IMR-90 (cell line): ENCODE data around the gene MACF1. TPM values are rescaled to one million over a fixed set of nuclear protein-coding genes. Genes with fewer than 3 reads are reported as not detected.
A peak's percentile ranks its signal among the peaks of the same experiment; 100 is the strongest.

Experiments used
- ATAC-seq: fragments of 200-7000 bp; cut with Tn5 transposase; 2 replicates; pipeline ENCODE4 v1.9.1; 2020; ENCODE audit warnings: low read depth, mild to moderate bottlenecking, moderate library complexity
- BruUV-seq: library from RNA; stranded (reverse); fragments of 400-500 nt; replicated peaks from 2 replicates; lab custom pipeline; 2021; lab: Mats Ljungman, UMichigan
- CTCF ChIA-PET: fragments of 300-600 bp; formaldehyde crosslinking; extraction: SDS; loops from one replicate; lab custom pipeline; 2021; ENCODE audit warnings: antibody characterized with exemption; lab: Yijun Ruan, JAX
- POLR2A ChIA-PET: fragments of 300-600 bp; sonication (Branson Sonifier 250); formaldehyde crosslinking; loops from one replicate; lab custom pipeline; 2022; ENCODE audit warnings: antibody characterized with exemption; ENCODE audit not compliant: unreplicated experiment; lab: Charles Lee
- DNase-seq: peaks from one replicate; pipeline ENCODE4 v3.0.0; 2013
- H2AFZ ChIP-seq: replicated peaks from 2 replicates; pipeline ENCODE3; 2013; ENCODE audit warnings: low read length, mild to moderate bottlenecking; ENCODE audit not compliant: poor library complexity
- H2AK5ac ChIP-seq: 2 replicates; pipeline ENCODE4 v1.6.1; 2013; ENCODE audit warnings: low read depth, low read length, inconsistent platforms
- H2AK9ac ChIP-seq: replicated peaks from 2 replicates; pipeline ENCODE3; 2013; ENCODE audit warnings: mild to moderate bottlenecking, low read depth, low read length, moderate library complexity; ENCODE audit not compliant: poor library complexity
- H2BK120ac ChIP-seq: 2 replicates; pipeline ENCODE4 v1.6.1; 2013; ENCODE audit warnings: low read depth, low read length, inconsistent platforms
- H2BK15ac ChIP-seq: 3 replicates; pipeline ENCODE4 v1.6.1; 2013; ENCODE audit warnings: low read depth, low read length, inconsistent platforms
- H2BK20ac ChIP-seq: 2 replicates; pipeline ENCODE4 v1.6.1; 2013; ENCODE audit warnings: low read depth, mild to moderate bottlenecking, inconsistent platforms, low read length, moderate library complexity
- H2BK5ac ChIP-seq: 2 replicates; pipeline ENCODE4 v1.6.1; 2013; ENCODE audit warnings: mild to moderate bottlenecking, low read depth, low read length, inconsistent platforms; ENCODE audit not compliant: poor library complexity, severe bottlenecking
- H3K14ac ChIP-seq: replicated peaks from 2 replicates; pipeline ENCODE4 v1.6.1; 2013; ENCODE audit warnings: low read depth, low read length, inconsistent platforms
- H3K18ac ChIP-seq: 2 replicates; pipeline ENCODE4 v1.6.1; 2013; ENCODE audit warnings: low read depth, low read length, control low read depth
- H3K23ac ChIP-seq: 2 replicates; pipeline ENCODE4 v1.6.1; 2013; ENCODE audit warnings: low read depth, low read length, inconsistent platforms
- H3K27ac ChIP-seq: 2 replicates; pipeline ENCODE4 v1.5.1; 2013; ENCODE audit warnings: mild to moderate bottlenecking, control low read depth, low read length; ENCODE audit not compliant: insufficient read depth
- H3K27me3 ChIP-seq: 2 replicates; pipeline ENCODE4 v1.6.1; 2013; ENCODE audit warnings: low read length; ENCODE audit not compliant: control insufficient read depth, insufficient read depth
- H3K36me3 ChIP-seq: 2 replicates; pipeline ENCODE4 v1.6.1; 2013; ENCODE audit warnings: low read length, mixed read lengths; ENCODE audit not compliant: control insufficient read depth, insufficient read depth
- H3K4ac ChIP-seq: 2 replicates; pipeline ENCODE4 v1.6.1; 2013; ENCODE audit warnings: low read depth, low read length, inconsistent platforms
- H3K4me1 ChIP-seq: 2 replicates; pipeline ENCODE4 v1.6.1; 2013; ENCODE audit warnings: low read length, mixed read lengths; ENCODE audit not compliant: control insufficient read depth, insufficient read depth
- H3K4me2 ChIP-seq: 2 replicates; pipeline ENCODE4 v1.6.1; 2013; ENCODE audit warnings: low read depth, mild to moderate bottlenecking, control low read depth, low read length, moderate library complexity
- H3K4me3 ChIP-seq: 2 replicates; pipeline ENCODE4 v1.5.1; 2013; ENCODE audit warnings: low read depth, mild to moderate bottlenecking, control low read depth, low read length, moderate library complexity; ENCODE audit not compliant: insufficient read depth
- H3K56ac ChIP-seq: 2 replicates; pipeline ENCODE4 v1.6.1; 2013; ENCODE audit warnings: low read length, inconsistent platforms; ENCODE audit not compliant: insufficient read depth; ENCODE audit errors: extremely low read depth
- H3K79me1 ChIP-seq, 2 experiments: 2 replicates each; pipeline ENCODE4 v1.6.1; 2013; ENCODE audit warnings: low read length in 2 of 2, inconsistent platforms in 1 of 2, low read depth in 1 of 2
- H3K9ac ChIP-seq: 2 replicates; pipeline ENCODE4 v1.6.1; 2013; ENCODE audit warnings: low read depth, low read length, control low read depth
- H3K9me1 ChIP-seq: 2 replicates; pipeline ENCODE4 v1.6.1; 2013; ENCODE audit warnings: low read length, inconsistent platforms; ENCODE audit not compliant: insufficient read depth
- H3K9me3 ChIP-seq: 2 replicates; pipeline ENCODE4 v1.6.1; 2013; ENCODE audit warnings: low read length; ENCODE audit not compliant: control insufficient read depth, insufficient read depth
- H4K20me1 ChIP-seq: 2 replicates; pipeline ENCODE4 v1.6.1; 2013; ENCODE audit warnings: low read length, inconsistent platforms; ENCODE audit not compliant: insufficient read depth
- H4K5ac ChIP-seq: 2 replicates; pipeline ENCODE4 v1.6.1; 2013; ENCODE audit warnings: mild to moderate bottlenecking, low read depth, low read length, control low read depth
- H4K8ac ChIP-seq, 2 experiments: 2 replicates each; pipeline ENCODE4 v1.6.1; 2013; ENCODE audit warnings: low read depth in 2 of 2, low read length in 2 of 2, control low read depth in 1 of 2, inconsistent platforms in 1 of 2
- H4K91ac ChIP-seq: 2 replicates; pipeline ENCODE4 v1.6.1; 2013; ENCODE audit warnings: low read depth, low read length, inconsistent platforms; ENCODE audit not compliant: insufficient read depth
- CEBPB ChIP-seq: IDR thresholded peaks from 2 replicates; pipeline ENCODE4 v1.6.1; 2012; ENCODE audit warnings: low read depth, low read length, improper control_type of control experiment
- CTCF ChIP-seq: conservative IDR thresholded peaks from 2 replicates; pipeline ENCODE4 v1.5.1; 2012; ENCODE audit warnings: mild to moderate bottlenecking, low read depth, low read length, improper control_type of control experiment
- NFE2L2 ChIP-seq: fragments of 150-350 bp; IDR thresholded peaks from 2 replicates; pipeline ENCODE4 v1.6.1; 2016; ENCODE audit warnings: low read depth, mild to moderate bottlenecking, low read length
- WGBS, 2 experiments: methylation state at CpG; one replicate each; pipeline versions ENCODE4 v1.1.5 to v1.1.7; 2013; ENCODE audit warnings: missing lambda C conversion rate in 2 of 2; ENCODE audit not compliant: insufficient read length in 1 of 2; ENCODE audit errors: extremely low coverage in 2 of 2; 5-methylcytosine and 5-hydroxymethylcytosine counted together
- dilution Hi-C: fragments of 300-500 bp; cut with HindIII; formaldehyde crosslinking; loops from one replicate; pipeline ENCODE4 v1.14.3; 2018; ENCODE audit warnings: low sequenced_read_pairs; ENCODE audit not compliant: unreplicated experiment
- in situ Hi-C: fragments of 300-500 bp; cut with MboI; formaldehyde crosslinking; loops from 3 replicates; pipeline ENCODE4 v1.14.3; 2019; ENCODE audit warnings: low sequenced_read_pairs, inconsistent platforms, mixed read lengths
- intact Hi-C: fragments of 100-400 bp; cut with micrococcal nuclease; formaldehyde crosslinking; loops from 2 replicates; pipeline ENCODE4 v1.10.0; 2022
- polyA plus RNA-seq, 3 experiments: library from polyadenylated mRNA; depleted of rRNA; stranded (reverse); fragments of >200 nt; gene quantifications; 2 replicates each; pipeline ENCODE4 v1.2.3, GENCODE V29; 2012; ENCODE audit warnings: low replicate concordance in 1 of 3
- total RNA-seq: library from RNA; depleted of rRNA; stranded (reverse); fragments of >200 nt; gene quantifications from 2 replicates; pipeline ENCODE4 v1.2.3, GENCODE V29; 2012

The MACF1 gene
- total and polyA plus RNA-seq, 2 of the 4 experiments (the other 2 are of a cell fraction) = 67.6 to 369 TPM

- Histone ChIP-seq H2BK5ac (peak overlapping the region; percentile 91), H4K91ac (peak overlapping the region; percentile 79), H3K9me3 (no peaks in the 10 kb centered on the region), H3K9me1 (peaks cover 4% of the 10 kb centered on the region; the same call in 1 of the 2 replicates), H4K20me1 (peaks cover 25% of the 10 kb centered on the region), H2AK5ac (peak overlapping the region; percentile 41; the same call in 1 of the 2 replicates), H3K27ac (peak overlapping the region; percentile 99), H2BK20ac (peak overlapping the region; percentile 64), H3K4me2 (peak overlapping the region; percentile 60; the same call in 1 of the 2 replicates), H4K5ac (peak overlapping the region; percentile 61; the same call in 1 of the 2 replicates), H3K56ac (peak overlapping the region; percentile 89), H3K14ac (peak overlapping the region; percentile 84), H3K79me1 (peaks cover 28 to 72% of the 10 kb centered on the region in 2 experiments), H2AFZ (no peak overlapping the region), H4K8ac (peak overlapping the region; percentile 77 to 95), H3K36me3 (no peaks in the 10 kb centered on the region; the same call in 1 of the 2 replicates), H2AK9ac (no peak overlapping the region), H3K23ac (peak overlapping the region; percentile 98), H3K18ac (peak overlapping the region; percentile 85), H3K4ac (peak overlapping the region; percentile 95), H3K4me1 (peaks cover 24% of the 10 kb centered on the region), H2BK15ac (peak overlapping the region; percentile 41; the same call in 2 of the 3 replicates), H2BK120ac (peak overlapping the region; percentile 92), H3K27me3 (no peaks in the 10 kb centered on the region), H3K9ac (peak overlapping the region; percentile 95; the same call in 1 of the 2 replicates), H3K4me3 (no peak overlapping the region)
- dilution Hi-C loops (no loop called here), in situ Hi-C loops (no loop called here), intact Hi-C loops (loop anchor here (5.0 kb wide), 1 partner anchor 214 kb away; no protein-coding TSS in a partner anchor)
- CTCF ChIA-PET = interaction anchor here (0.6 to 0.7 kb wide), 2 partner anchors 26 to 1712 kb away, joined by 3 to 4 read pairs; no protein-coding TSS in a partner anchor
- POLR2A ChIA-PET = interaction anchor here (1.0 kb wide), 1 partner anchor 11 kb away, joined by 3 read pairs; no protein-coding TSS in a partner anchor
- TF ChIP-seq CTCF = no peak
- TF ChIP-seq NFE2L2 = no peak
- TF ChIP-seq CEBPB = peak; percentile 63
- no TSS peak for BruUV-seq
- ATAC-seq (no peak), DNase-seq (peak; percentile 70)
- no CpG with 5 or more reads among the region's 7 CpGs for whole genome bisulfite sequencing, 2 experiments
Observed at GRCh38 chr1:39406533-39407450, 202.3 kb downstream of the MACF1 start.
